GM18858 (cell line): Measurements from ENCODE around the gene MC2R.

ENCODE experiments used
- ATAC-seq: cut with Tn5 transposase; IDR thresholded peaks from one replicate; pipeline ENCODE4 v1.9.1; 2021; ENCODE audit not compliant: unreplicated experiment

The MC2R gene

GRCh38 chr18:13915391-13915790 is at the start of gene MC2R:
Gene MC2R (minus strand): TSS chr18:13915536. CDS start chr18:13885518, 30,018 bp downstream.
- ATAC-seq, result no peak

GRCh38 chr18:13945811-13946210 is 30.5 kb upstream of the MC2R start:
- no peak for ATAC-seq

- no peak for ATAC-seq
Measured at GRCh38 chr18:13943338-13943737, 28.0 kb upstream of the MC2R start.

- no peak for ATAC-seq
Measured at GRCh38 chr18:13940326-13940725, 25.0 kb upstream of the MC2R start.

GRCh38 chr18:13934676-13935075 is 19.3 kb upstream of the MC2R start:
- ATAC-seq, result peak; percentile 51

- ATAC-seq, result no peak
Measured at GRCh38 chr18:13934058-13934457, 18.7 kb upstream of the MC2R start.

- ATAC-seq, result no peak
Measured at GRCh38 chr18:13932285-13933025, 17.1 kb upstream of the MC2R start.

- ATAC-seq, result no peak
Measured at GRCh38 chr18:13930964-13931363, 15.6 kb upstream of the MC2R start.

GRCh38 chr18:13923221-13923620 is 7.9 kb upstream of the MC2R start:
- no peak for ATAC-seq

GRCh38 chr18:13918898-13919297 is 3.6 kb upstream of the MC2R start:
- no peak for ATAC-seq

- no peak for ATAC-seq
Measured at GRCh38 chr18:13917401-13917800, 2.1 kb upstream of the MC2R start.

- no peak for ATAC-seq
Measured at GRCh38 chr18:13916559-13916958, 1.2 kb upstream of the MC2R start.

- no peak for ATAC-seq
Measured at GRCh38 chr18:13915995-13916431, 677 bp upstream of the MC2R start.

- ATAC-seq, result no peak
Measured at GRCh38 chr18:13914756-13915155, 580 bp downstream of the MC2R start.

GRCh38 chr18:13914170-13914569 is 1.2 kb downstream of the MC2R start:
- ATAC-seq, result no peak

GRCh38 chr18:13913205-13913604 is 2.1 kb downstream of the MC2R start:
- ATAC-seq, result no peak

GRCh38 chr18:13912601-13913000 is 2.7 kb downstream of the MC2R start:
- ATAC-seq, result no peak

GRCh38 chr18:13910986-13911385 is 4.3 kb downstream of the MC2R start:
- no peak for ATAC-seq

GRCh38 chr18:13910501-13910900 is 4.8 kb downstream of the MC2R start:
- ATAC-seq, result no peak

- no peak for ATAC-seq
Measured at GRCh38 chr18:13909141-13909940, 6.0 kb downstream of the MC2R start.

- ATAC-seq, result no peak
Measured at GRCh38 chr18:13900633-13901032, 14.7 kb downstream of the MC2R start.

GRCh38 chr18:13895505-13896033 is 19.8 kb downstream of the MC2R start:
- ATAC-seq, result no peak
